Endothelial cell of umbilical vein (primary cell): ENCODE results near the gene TMEM41B. TPM values are rescaled to one million over a fixed set of nuclear protein-coding genes. Genes with fewer than 3 reads are reported as not detected.
A peak's percentile ranks its signal among the peaks of the same experiment; 100 is the strongest.

Experiments
- BruUV-seq: library from RNA; stranded (reverse); fragments of 400-500 nt; replicated peaks from 2 replicates; lab custom pipeline; 2021; lab: Mats Ljungman, UMichigan
- CTCF ChIA-PET: fragments of 300-600, 350-600 bp; sonication (Branson Sonifier 250); formaldehyde crosslinking; loops from one replicate; lab custom pipeline; 2021; ENCODE audit warnings: antibody characterized with exemption, inconsistent platforms; lab: Charles Lee
- POLR2A ChIA-PET: fragments of 300-600, 350-600 bp; sonication (Branson Sonifier 250); formaldehyde crosslinking; loops from one replicate; lab custom pipeline; 2021; ENCODE audit warnings: antibody characterized with exemption, inconsistent platforms; lab: Charles Lee
- DNase-seq: peaks from one replicate; pipeline ENCODE4 v3.0.0-alpha.2; 2011; ENCODE audit warnings: low read depth, low spot score
- FAIRE-seq: peaks from 2 replicates; lab custom pipeline; 2011; peaks lifted over from hg19 to GRCh38; lab: Jason Lieb, UNC
- H2AFZ ChIP-seq: 2 replicates; pipeline ENCODE4 v1.6.0; 2012; ENCODE audit warnings: low read depth, low read length, control low read depth, inconsistent platforms
- H3K27ac ChIP-seq: 2 replicates; pipeline ENCODE4 v1.5.1; 2011; ENCODE audit warnings: low read depth, mild to moderate bottlenecking, control low read depth, low read length, moderate library complexity; ENCODE audit not compliant: insufficient read depth
- H3K27me3 ChIP-seq, 2 experiments: 2 replicates each; pipeline versions ENCODE4 v1.6.0 to v1.6.1; 2011; ENCODE audit warnings: low read length in 2 of 2, mixed read lengths in 1 of 2; ENCODE audit not compliant: control insufficient read depth in 2 of 2, insufficient read depth in 2 of 2
- H3K36me3 ChIP-seq, 2 experiments: 2 replicates in 1 of 2; 3 replicates in 1 of 2; pipeline ENCODE4 v1.5.1; 2011; ENCODE audit warnings: low read length in 2 of 2, mild to moderate bottlenecking in 1 of 2, moderate library complexity in 1 of 2; ENCODE audit not compliant: control insufficient read depth in 2 of 2, insufficient read depth in 2 of 2; ENCODE audit errors: extremely low read depth in 1 of 2
- H3K4me1 ChIP-seq: 3 replicates; pipeline ENCODE4 v1.5.1; 2011; ENCODE audit warnings: mild to moderate bottlenecking, low read length; ENCODE audit not compliant: control insufficient read depth, insufficient read depth; ENCODE audit errors: extremely low read depth
- H3K4me2 ChIP-seq: 2 replicates; pipeline ENCODE4 v1.6.1; 2011; ENCODE audit warnings: low read length, control low read depth, mixed read lengths; ENCODE audit not compliant: insufficient read depth
- H3K4me3 ChIP-seq, 3 experiments: fragments of 200-600 bp in 1 of 3; sonication (generic), shearing (Covaris generic) in 1 of 3; replicated peaks in 1 of 3; 2 replicates each; pipeline ENCODE4 v1.5.1; 2011 to 2016; ENCODE audit warnings: control low read depth in 3 of 3, low read length in 3 of 3, mild to moderate bottlenecking in 2 of 3, inconsistent platforms in 1 of 3, low read depth in 1 of 3, moderate library complexity in 1 of 3; ENCODE audit not compliant: insufficient read depth in 1 of 3
- H3K79me2 ChIP-seq: 2 replicates; pipeline ENCODE4 v1.6.0; 2012; ENCODE audit warnings: low read length, inconsistent platforms; ENCODE audit not compliant: control insufficient read depth, insufficient read depth
- H3K9ac ChIP-seq: replicated peaks from 2 replicates; pipeline ENCODE3; 2011; ENCODE audit warnings: low read length, control low read depth; ENCODE audit not compliant: insufficient read depth; ENCODE audit errors: extremely low read depth
- H3K9me1 ChIP-seq: replicated peaks from 3 replicates; pipeline ENCODE4 v1.6.0; 2011; ENCODE audit warnings: mild to moderate bottlenecking, low read length; ENCODE audit not compliant: control insufficient read depth, insufficient read depth; ENCODE audit errors: extremely low read depth
- H3K9me3 ChIP-seq: replicated peaks from 2 replicates; pipeline ENCODE4 v1.5.1; 2012; ENCODE audit warnings: low read length, inconsistent platforms; ENCODE audit not compliant: control insufficient read depth, insufficient read depth
- H4K20me1 ChIP-seq: replicated peaks from 2 replicates; pipeline ENCODE3; 2011; ENCODE audit warnings: mild to moderate bottlenecking, low read length; ENCODE audit not compliant: control insufficient read depth, insufficient read depth; ENCODE audit errors: extremely low read depth
- CTCF ChIP-seq, 2 donors: IDR thresholded peaks; 1 replicate in 1 of 2; 2 replicates in 1 of 2; pipeline ENCODE4 v1.5.1; 2011; ENCODE audit warnings: low read length in 2 of 2, mild to moderate bottlenecking in 2 of 2, moderate library complexity in 2 of 2, control low read depth in 1 of 2, inconsistent platforms in 1 of 2, low read depth in 1 of 2; ENCODE audit not compliant: insufficient read depth in 1 of 2; ENCODE audit errors: extremely low read depth in 1 of 2
- FOS ChIP-seq: IDR thresholded peaks from 2 replicates; pipeline ENCODE4 v1.6.1; 2011; ENCODE audit warnings: mild to moderate bottlenecking, low read length, moderate library complexity, borderline replicate concordance; ENCODE audit not compliant: insufficient read depth
- GATA2 ChIP-seq: IDR thresholded peaks from 2 replicates; pipeline ENCODE4 v1.7.0; 2011; ENCODE audit warnings: low read depth, mild to moderate bottlenecking, moderate library complexity, mixed read lengths, low read length; ENCODE audit not compliant: insufficient read length, insufficient read depth
- JUN ChIP-seq: IDR thresholded peaks from 2 replicates; pipeline ENCODE4 v1.6.1; 2011; ENCODE audit warnings: borderline replicate concordance, low read depth; ENCODE audit not compliant: insufficient read length, insufficient read depth
- MYC ChIP-seq: IDR thresholded peaks from one replicate; pipeline ENCODE4 v1.6.1; 2011; ENCODE audit warnings: mild to moderate bottlenecking, low read depth, low read length
- POLR2A ChIP-seq: IDR thresholded peaks from 2 replicates; pipeline ENCODE4 v1.6.1; 2012; ENCODE audit warnings: low read depth, mild to moderate bottlenecking, control low read depth, low read length
- dilution Hi-C: fragments of 300-500 bp; cut with MboI; formaldehyde crosslinking; loops from one replicate; pipeline ENCODE4 v1.15.0; 2019; ENCODE audit warnings: low sequenced_read_pairs; ENCODE audit not compliant: extremely low pct_ligation_motif_present
- intact Hi-C: fragments of 100-400 bp; cut with micrococcal nuclease; formaldehyde crosslinking; loops from one replicate; pipeline ENCODE4 v1.10.0; 2022
- polyA plus RNA-seq, 4 experiments: library from polyadenylated mRNA; depleted of rRNA in 3 of 4; stranded (reverse) in 3 of 4; unstranded in 1 of 4; fragments of >200 nt; gene quantifications; 2 replicates each; pipeline versions ENCODE4 v1.2.1 to v1.2.3, GENCODE V29; 2011 to 2012; ENCODE audit warnings: missing spikeins in 1 of 4
- total RNA-seq: library from RNA; stranded (reverse); gene quantifications from 2 replicates; pipeline ENCODE4 v1.2.3, GENCODE V29; 2021

The TMEM41B gene
- total and polyA plus RNA-seq, 2 donors (not counting 3 experiments of a cell fraction or from before 2014, with no cell fraction given), result 16.6 to 39.0 TPM

- no peak overlapping the region for H2AFZ ChIP-seq
- ChIA-PET POLR2A (interaction anchor here (0.7 kb wide), 1 partner anchor 1034 kb away, joined by 3 read pairs; no protein-coding TSS in a partner anchor), CTCF (interaction anchor here (0.6 kb wide), 1 partner anchor 16 kb away, joined by 3 read pairs; no protein-coding TSS in a partner anchor)
- H3K9me3 ChIP-seq, result no peaks in the 10 kb centered on the region
- FAIRE-seq, result no peak
- dilution Hi-C loops (no loop called here), intact Hi-C loops (loop anchor here (5.0 kb wide), 1 partner anchor 52 kb away; no protein-coding TSS in a partner anchor)
- no peak for DNase-seq
- H3K9ac ChIP-seq, result no peak overlapping the region
- H3K79me2 ChIP-seq, result peaks cover 85% of the 10 kb centered on the region
- BruUV-seq, result no TSS peak
- TF ChIP-seq MYC (no peak), GATA2 (no peak), CTCF (IDR thresholded peaks at IDR 0.05; ENCODE audit: extremely low read depth in 1 of 2, insufficient read depth in 1 of 2, low read depth in 1 of 2, low read length in 2 of 2) (no peak), POLR2A (no peak)
- H3K36me3 ChIP-seq, result no peaks in the 10 kb centered on the region
- H4K20me1 ChIP-seq, result no peaks in the 10 kb centered on the region
- H3K27me3 ChIP-seq, result no peaks in the 10 kb centered on the region
- peaks cover 35% of the 10 kb centered on the region for H3K4me1 ChIP-seq
- H3K27ac ChIP-seq, result no peak overlapping the region
- no peak overlapping the region for H3K4me2 ChIP-seq
- no peaks in the 10 kb centered on the region for H3K9me1 ChIP-seq
- H3K4me3 ChIP-seq, result no peak overlapping the region
Observed at GRCh38 chr11:9254416-9254815, 60.0 kb downstream of the TMEM41B start.

GRCh38 chr11:9253086-9253485 is 61.3 kb downstream of the TMEM41B start:
- Histone ChIP-seq H2AFZ (no peak overlapping the region), H3K4me1 (peaks cover 35% of the 10 kb centered on the region), H4K20me1 (no peaks in the 10 kb centered on the region), H3K4me3 (peak overlapping the region in 1 of 3 experiments; percentile 35), H3K27ac (peak overlapping the region; percentile 76), H3K9me1 (peaks cover 2% of the 10 kb centered on the region), H3K36me3 (no peaks in the 10 kb centered on the region), H3K79me2 (peaks cover 85% of the 10 kb centered on the region), H3K4me2 (peak overlapping the region; percentile 84), H3K9ac (peak overlapping the region; percentile 43), H3K9me3 (no peaks in the 10 kb centered on the region), H3K27me3 (no peaks in the 10 kb centered on the region)
- ChIA-PET CTCF (interaction anchor here (0.7 to 2.9 kb wide), 6 partner anchors 12 to 88 kb away, joined by 3 to 10 read pairs (median 4); partner anchors contain the start of gene DENND5A), POLR2A (interaction anchor here (1.6 kb wide), 1 partner anchor 11 kb away, joined by 5 read pairs; the partner anchor contains the start of gene DENND5A)
- no TSS peak for BruUV-seq
- intact Hi-C loops, result loop anchor here (5.0 kb wide), 1 partner anchor 51 kb away; no protein-coding TSS in a partner anchor
- TF ChIP-seq JUN (peak; percentile 63), CTCF (IDR thresholded peaks at IDR 0.05; ENCODE audit: extremely low read depth in 1 of 2, insufficient read depth in 1 of 2, low read depth in 1 of 2, low read length in 2 of 2) (no peak), FOS (peak; percentile 61)
- dilution Hi-C loops, result no loop called here
- FAIRE-seq, result peak; percentile 90
- peak; percentile 78 for DNase-seq
